Activated CD8-positive, alpha-beta memory T cell treated with anti-CD3 and anti-CD28 coated beads for 24 hours (primary cell): ENCODE results near the gene SCRN1.
A peak's percentile ranks its signal among the peaks of the same experiment; 100 is the strongest.

Experiments
- DNase-seq: peaks from one replicate; pipeline ENCODE4 v3.0.0-alpha.2; 2020

SCRN1 gene

GRCh38 chr7:30003098-30003497 is 13.5 kb upstream of the SCRN1 start:
- no peak for DNase-seq

DNA sequence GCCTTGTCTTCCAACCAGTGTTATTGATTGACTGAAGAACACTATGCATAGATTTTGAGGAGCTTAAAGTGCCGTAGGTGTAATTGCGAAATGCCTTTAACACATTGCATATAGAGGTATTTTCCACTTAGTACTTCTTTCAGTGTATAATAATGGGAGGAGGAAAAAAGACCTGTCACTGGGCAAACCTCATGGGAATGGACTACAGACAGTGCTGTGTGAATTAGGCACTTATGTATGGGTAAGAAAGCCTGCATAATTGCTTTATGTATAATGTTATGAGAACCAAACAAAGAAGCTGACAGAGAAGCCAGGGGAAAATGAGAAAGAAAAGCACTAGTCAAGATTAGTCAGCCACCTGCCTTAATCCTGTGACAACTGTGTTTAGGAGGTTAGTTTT is 12.4 kb upstream of the SCRN1 start:
- DNase-seq, result no peak

- DNase-seq, result no peak
These were observed 8.9 kb upstream of the SCRN1 start for GRCh38 chr7:29998489-29998888.

DNA sequence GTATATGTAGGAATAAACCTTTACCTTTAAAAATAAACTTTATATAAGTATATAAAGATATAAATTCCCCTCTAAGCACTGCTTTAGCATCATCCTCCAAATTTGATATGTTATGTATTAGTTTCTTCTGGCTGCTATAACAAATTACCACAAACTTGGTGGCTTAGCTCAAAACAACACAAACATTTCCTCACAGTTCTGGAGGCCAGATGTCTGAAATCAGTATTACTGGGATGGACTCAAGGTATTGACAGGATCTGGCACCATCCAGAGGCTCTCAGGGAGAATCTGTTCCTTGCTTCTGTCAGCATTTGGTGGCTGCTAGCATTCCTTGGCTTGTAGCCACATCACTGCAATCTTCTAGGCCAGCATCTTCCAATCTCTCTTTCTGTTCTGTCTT is 6.7 kb upstream of the SCRN1 start:
- DNase-seq, result no peak

- DNase-seq, result no peak
These were observed 6.1 kb upstream of the SCRN1 start for GRCh38 chr7:29995652-29996051.

DNA sequence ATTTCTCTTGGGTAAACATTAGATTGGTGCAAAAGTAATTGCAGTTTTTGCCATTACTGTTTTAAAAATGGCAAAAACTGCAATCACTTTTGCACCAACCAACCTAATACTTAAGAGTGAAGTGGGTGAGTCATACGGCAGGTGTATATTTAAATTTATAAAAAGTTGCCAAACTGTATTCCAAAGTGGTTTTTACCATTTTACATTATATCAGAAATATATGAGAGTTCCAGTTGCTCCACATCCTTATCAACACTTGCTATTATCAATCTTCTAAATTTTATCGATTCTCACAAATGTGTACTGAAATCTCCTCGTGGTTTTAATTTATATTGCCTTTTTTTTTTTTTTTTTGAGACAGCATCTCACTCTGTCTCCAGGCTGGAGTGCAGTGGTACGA is 3.5 kb upstream of the SCRN1 start:
- no peak for DNase-seq

GRCh38 chr7:29991937-29992336 is 2.3 kb upstream of the SCRN1 start:
- DNase-seq, result no peak

DNA sequence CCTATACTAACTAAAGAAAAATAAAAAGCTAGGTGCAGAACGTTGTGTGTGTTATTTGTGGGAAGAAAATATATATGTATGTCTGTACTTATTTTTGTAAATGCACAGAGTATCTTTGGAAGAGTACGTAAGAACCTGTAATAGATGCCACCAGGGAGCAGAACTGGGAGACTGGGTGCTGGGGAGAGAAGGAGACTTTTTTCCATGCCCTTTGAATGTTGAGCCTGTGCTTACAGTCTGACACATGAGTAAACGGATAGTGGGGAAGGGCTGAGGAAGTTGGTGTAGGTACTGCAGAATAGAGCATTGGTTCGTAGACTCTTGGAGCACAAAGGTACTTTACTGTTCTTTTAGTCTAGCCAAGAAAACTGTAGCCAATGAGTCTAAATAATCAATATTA is 1.3 kb upstream of the SCRN1 start:
- no peak for DNase-seq

- peak; percentile 73 for DNase-seq
These were observed 961 bp downstream of the SCRN1 start for GRCh38 chr7:29988424-29989256.

GRCh38 chr7:29987811-29988317 is 1.7 kb downstream of the SCRN1 start:
- no peak for DNase-seq

- no peak for DNase-seq
These were observed 2.5 kb downstream of the SCRN1 start for GRCh38 chr7:29987083-29987482.

DNA sequence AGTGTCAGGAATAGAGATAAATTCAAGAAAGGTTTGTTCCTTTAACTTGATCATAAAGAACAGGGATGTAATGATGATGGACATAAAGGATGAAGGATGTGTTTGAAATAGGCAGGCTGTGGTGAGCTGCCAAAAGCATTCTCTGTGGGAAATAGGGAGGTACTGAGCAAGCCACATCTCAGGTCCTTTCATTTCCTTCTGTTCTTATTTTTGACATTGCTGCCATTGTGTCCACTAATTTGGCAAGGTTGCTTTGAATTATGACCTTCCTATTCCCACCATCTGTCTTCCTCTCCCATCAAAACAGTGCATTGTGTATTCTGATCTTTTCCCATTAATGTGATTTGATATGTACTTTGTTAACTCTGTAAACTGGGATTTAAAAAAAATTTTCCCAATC is 9.4 kb downstream of the SCRN1 start:
- no peak for DNase-seq

GRCh38 chr7:29977886-29978651 is 11.5 kb downstream of the SCRN1 start:
- no peak for DNase-seq

- no peak for DNase-seq
These were observed 12.8 kb downstream of the SCRN1 start for GRCh38 chr7:29976673-29977415.

DNA sequence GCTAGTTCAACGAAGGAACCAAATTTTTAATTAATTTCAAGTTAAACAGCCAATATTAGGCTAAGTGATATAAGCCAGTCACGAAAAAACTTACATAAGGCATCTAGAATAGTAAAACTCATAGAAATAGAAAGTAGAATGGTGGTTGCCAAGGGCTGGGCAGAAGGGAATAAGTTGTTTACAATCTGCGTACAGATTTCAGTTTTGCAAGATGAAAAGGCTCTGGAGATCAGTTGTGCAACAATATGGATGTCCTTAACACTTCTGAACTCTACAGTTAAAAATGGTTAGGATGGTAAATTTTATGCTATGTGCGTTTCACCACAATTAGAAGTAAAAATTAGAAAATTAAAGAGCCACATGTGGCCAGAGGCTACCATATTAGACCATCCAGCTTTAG is 13.3 kb downstream of the SCRN1 start:
- no peak for DNase-seq

GRCh38 chr7:29975561-29975960 is 14.0 kb downstream of the SCRN1 start:
- no peak for DNase-seq

- DNase-seq, result no peak
These were observed 15.3 kb downstream of the SCRN1 start for GRCh38 chr7:29974286-29974685.

GRCh38 chr7:29972315-29972669 is 17.3 kb downstream of the SCRN1 start:
- DNase-seq, result no peak

DNA sequence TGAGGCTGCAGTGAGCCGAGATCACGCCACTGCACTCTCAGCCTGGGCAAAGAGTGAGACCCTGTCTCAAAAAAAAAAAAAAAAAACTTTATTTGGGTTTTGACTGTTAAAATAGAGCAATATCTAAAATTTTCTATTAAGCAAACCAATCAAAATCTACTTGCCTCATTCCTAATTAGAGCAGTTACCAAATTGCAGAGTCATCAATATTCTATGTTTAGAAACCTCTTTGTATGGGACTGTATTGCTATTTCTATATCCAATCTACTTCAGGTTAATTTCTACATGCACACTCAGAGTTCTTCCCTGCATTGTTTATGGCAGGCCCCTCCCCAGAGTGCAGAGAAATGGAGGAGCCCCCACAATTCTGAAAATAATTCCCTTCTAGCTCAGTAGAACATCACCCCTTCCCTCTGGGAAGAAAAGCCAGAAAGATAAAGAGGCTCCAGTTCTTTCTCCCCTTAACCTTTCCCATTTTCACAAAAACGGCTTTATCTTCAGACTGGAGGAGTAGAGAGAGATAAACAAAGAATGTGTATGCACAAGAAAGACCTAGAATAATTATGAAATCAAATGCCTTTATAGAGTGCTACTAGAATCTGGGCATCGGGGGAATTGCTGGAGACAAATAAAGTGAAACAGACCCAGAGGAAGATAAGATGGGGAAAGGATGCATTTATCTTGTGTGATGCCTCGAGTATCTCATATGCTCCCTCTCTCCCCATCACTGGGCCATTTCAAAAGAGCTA is 17.9 kb downstream of the SCRN1 start:
- DNase-seq, result no peak

GRCh38 chr7:29970158-29970557 is 19.4 kb downstream of the SCRN1 start:
- DNase-seq, result no peak

DNA sequence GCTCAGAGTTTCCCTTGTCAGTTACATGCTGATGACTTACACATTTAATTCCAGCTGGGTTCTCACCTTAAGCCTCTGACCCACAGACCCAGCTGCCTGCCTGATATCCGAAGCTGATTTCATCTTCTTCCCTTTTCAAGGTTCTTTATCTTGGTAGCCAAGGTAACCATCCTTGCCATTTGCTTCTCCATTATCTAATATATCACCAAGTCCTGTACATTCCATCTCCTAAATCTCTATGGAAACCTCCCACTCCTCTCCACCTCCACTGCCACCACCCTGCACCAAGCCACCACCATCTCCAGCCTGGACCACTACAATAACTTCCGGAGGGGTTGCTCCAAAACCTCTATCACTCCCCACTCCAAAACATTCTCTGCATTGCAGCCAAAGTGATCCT is 19.9 kb downstream of the SCRN1 start:
- no peak for DNase-seq

GRCh38 chr7:29968683-29969395 is 20.8 kb downstream of the SCRN1 start:
- no peak for DNase-seq
